Frontal cortex (tissue), 4 donors: Measurements from ENCODE around the gene DDX10. TPM values are rescaled to one million over a fixed set of nuclear protein-coding genes. Genes with fewer than 3 reads are reported as not detected.

Experiments used
- DNase-seq, 2 donors: peaks; one replicate each; pipeline ENCODE4 v3.0.0; 2012; ENCODE audit warnings: low spot score in 2 of 2
- FAIRE-seq: peaks from 2 replicates; lab custom pipeline; 2012; peaks lifted over from hg19 to GRCh38; lab: Jason Lieb, UNC
- total RNA-seq: library from RNA; depleted of rRNA; stranded (reverse); fragments of >200 nt; gene quantifications from one replicate; pipeline ENCODE4 v1.2.3, GENCODE V29; 2014
- donor health status: control.
- donor health status: control.
- donor health status: control.

The DDX10 gene
- total RNA-seq, 1 donor from 2014 or later: 31.4 TPM

GRCh38 chr11:108890482-108891105, 225.7 kb downstream of the DDX10 start:
- no peak for FAIRE-seq
- no peak for DNase-seq

DNA sequence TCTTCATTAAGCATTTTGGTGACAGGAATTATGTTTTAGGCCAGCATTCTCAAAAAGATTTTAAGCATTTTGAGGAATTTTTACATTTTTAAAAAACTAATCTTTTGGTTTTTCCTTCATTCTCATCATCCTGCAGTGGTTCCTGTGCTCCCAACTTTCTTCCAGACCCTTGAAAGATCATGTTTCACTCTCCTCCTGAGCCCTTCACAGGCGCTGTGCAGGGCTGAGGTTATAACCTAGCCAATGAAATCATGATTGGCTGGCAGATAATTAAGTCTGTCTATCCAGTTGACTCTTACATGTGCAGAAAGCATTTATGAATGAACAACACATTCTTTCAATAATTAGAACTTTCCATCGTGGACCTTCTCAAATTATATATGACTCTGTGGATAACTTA, 226.3 kb downstream of the DDX10 start:
- DNase-seq (no peak), FAIRE-seq (no peak)

GRCh38 chr11:108891909-108892511, 227.1 kb downstream of the DDX10 start:
- FAIRE-seq (no peak), DNase-seq (no peak)

DNA sequence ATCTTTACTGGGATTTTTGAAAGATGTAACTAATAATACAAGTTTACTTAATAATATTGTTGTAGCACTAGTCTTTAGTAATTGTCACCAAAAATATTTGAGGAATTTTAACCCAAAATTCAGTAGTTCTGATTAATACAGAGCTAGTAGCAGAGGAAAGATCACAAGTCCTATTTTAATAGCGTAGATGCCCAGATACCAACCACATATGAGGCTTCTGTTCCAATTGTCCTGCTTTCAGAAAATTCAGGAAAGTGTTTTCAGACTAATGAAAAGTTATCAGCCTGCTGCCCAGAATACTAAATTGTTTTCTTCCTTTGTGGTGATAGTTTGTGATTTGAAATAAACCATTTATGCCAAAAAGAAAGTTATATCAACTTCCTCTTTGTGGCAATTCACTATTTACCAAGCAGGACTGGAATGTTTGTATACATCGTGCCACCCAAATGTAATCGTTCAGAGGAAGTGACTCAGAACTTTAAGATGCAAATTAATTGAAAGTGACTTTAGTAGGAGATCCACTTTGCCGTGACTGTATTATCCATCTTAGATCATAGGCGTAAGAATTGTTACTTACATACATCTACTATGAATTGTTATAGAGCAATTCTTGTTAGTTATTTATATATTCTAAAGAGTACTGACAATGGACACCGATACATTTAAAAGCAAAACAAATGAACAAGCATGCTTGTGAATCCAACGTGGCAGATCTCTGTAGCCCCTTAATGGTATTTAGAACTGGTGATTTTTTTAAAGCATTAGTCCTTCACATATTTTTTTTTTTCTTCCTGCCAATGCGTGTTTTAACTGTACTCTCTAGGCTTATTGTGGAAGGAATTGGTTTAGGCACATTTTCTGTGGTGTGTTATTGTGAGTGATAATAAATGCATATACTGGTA, 231.0 kb downstream of the DDX10 start:
- DNase-seq (no peak), FAIRE-seq (no peak)

DNA sequence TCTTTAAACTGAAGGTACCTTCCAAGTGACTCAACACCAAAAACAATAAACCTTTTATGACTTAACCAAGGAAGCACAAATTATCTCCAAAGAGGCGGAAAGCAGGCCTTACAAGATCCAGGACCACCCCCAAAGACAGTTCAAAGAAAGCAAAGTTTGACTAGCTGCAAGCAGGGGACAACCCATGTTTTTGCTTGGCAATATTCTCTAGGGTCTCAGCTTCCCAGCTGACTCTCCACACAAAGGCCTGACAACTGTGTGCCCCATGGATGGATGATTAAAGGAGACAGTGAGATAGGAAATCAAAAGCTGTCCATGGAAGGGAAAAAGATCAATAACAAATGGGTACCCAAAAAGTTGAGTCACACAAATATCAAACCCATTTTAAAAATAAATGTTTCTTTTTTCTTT, 232.2 kb downstream of the DDX10 start:
- DNase-seq: no peak
- FAIRE-seq: no peak

DNA sequence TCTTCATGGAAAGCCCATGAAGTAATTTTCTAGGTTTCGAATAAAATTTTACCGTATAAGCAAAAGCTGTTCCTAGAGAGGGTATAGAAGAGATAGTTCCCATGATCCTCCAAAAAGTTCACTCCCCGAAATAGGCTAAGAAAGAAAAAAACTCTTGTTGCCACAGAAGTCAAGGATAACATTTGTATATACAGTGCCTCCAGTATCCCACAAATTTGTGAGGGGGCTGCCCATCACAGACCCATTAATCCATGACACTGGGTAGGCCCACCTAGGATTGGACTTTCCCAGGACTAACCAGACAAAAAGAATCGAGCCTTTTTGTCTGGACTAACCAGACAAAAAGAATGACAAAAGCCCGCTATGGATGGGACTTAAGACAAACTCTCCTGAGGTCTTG, 233.0 kb downstream of the DDX10 start:
- FAIRE-seq (no peak), DNase-seq (no peak)

DNA sequence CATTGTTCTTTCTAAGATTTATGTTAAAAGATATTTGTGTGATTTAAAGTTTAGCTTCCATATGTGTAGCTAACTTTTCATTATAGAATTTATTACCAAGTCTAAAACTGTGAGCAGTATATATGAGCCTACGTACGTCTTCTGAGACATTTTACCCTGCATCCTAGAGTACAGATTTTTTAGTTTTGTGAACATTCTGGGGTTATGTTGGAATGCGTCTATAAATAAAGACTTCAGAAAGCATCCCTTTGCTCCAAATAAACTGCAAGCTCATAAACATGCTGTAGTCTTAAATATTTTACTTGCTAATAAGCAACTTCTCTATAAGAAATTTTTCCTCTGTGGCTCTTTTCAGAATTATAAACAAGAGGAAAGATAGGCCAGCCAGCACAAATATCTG, 236.5 kb downstream of the DDX10 start:
- DNase-seq (no peak), FAIRE-seq (no peak)

- no peak for FAIRE-seq
- DNase-seq: no peak
Measured at GRCh38 chr11:108902027-108902469, 237.2 kb downstream of the DDX10 start.

DNA sequence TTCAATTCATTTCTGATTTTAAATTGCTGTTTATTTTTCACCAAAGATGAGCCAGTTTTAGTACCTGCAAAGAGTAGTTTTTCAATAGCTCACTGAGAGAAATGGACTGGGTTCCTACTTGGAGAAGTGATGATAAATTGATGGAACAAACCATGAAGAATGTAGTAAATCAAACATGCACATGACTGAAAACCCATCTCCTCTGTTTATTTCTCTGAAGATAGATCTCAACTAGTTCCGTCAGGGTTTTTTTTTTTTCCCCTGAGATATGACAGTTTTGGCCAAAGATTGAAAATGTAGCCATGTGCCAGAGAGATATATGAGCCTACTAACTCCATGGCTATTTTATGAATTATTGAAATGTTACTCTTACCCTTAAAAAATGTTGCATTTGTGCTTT, 239.6 kb downstream of the DDX10 start:
- DNase-seq: no peak
- no peak for FAIRE-seq

DNA sequence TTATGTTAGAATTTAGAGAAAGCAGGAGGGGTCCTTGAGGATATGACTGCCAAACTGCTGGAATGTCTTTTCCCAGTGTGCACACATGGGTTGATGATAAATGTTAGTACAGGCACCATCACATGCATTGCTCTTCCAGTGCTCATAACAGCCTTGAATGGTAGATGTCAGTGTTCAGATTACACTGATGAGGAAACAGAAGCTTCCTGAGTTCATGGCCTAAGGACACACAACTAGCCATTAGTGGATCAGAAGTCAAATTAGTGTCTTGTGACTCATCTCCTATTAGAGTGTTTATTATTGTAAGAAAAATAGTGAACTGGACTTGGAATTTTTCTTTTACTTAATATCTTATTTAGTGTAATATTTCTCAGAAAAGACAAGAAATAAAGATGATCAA, 241.5 kb downstream of the DDX10 start:
- DNase-seq (no peak), FAIRE-seq (no peak)

DNA sequence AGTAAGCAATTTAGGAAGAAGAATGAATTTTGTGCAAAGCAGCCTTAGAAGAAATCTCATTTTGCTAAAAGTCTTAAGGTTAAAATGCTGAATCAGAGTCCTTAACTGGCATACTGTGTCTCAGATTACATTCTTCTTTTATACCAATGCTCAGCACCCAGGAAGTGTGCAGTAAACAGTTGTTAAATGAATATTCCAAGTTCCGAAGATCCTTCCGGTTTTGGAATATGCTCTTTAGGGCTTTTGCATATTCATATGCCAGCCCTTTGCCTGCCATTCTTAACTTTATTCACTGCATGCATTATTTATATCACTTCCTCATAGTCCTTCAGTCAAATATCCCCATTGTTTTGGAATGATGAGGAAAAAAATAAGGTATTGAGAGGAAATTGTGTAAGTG, 242.0 kb downstream of the DDX10 start:
- no peak for FAIRE-seq
- no peak for DNase-seq

GRCh38 chr11:108909041-108909440, 244.2 kb downstream of the DDX10 start:
- FAIRE-seq (no peak), DNase-seq (no peak)

DNA sequence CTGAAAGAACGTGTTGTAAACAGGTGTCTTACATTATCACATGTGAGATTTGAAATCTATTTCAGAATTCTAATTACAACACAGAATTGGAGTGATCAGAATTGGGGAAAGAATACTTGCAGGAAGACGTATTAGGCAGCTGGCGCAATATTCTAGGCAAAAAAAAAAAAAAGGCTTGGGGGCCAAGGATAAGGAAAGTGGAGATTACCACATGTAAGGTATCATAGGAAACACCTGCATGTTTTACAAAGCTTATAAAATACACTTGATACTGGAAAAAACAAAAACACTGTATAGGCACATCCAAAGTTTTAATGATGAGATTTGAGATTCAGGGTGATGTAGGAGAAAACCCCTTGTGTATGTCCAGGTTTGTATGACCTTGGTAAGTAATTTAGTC, 245.1 kb downstream of the DDX10 start:
- DNase-seq (no peak), FAIRE-seq (no peak)

DNA sequence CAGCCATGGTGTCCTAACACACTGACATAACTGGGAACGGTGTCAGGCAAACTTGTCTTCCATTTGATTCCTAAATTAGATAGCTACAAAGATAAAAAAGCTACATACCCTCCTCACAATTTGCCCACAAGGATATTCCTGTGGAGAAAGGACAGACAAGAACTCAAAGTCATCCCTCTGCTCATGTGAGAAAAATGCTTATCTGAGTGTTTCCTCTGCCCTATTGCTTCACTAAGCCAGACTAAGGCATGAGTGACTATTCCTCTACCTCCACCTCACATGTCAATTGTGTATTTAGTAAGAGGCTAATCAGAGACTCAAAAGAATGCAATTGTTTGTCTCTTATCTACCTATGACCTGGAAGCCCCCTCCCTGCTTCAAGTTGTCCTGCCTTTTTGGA, 247.7 kb downstream of the DDX10 start:
- FAIRE-seq (no peak), DNase-seq (no peak)

DNA sequence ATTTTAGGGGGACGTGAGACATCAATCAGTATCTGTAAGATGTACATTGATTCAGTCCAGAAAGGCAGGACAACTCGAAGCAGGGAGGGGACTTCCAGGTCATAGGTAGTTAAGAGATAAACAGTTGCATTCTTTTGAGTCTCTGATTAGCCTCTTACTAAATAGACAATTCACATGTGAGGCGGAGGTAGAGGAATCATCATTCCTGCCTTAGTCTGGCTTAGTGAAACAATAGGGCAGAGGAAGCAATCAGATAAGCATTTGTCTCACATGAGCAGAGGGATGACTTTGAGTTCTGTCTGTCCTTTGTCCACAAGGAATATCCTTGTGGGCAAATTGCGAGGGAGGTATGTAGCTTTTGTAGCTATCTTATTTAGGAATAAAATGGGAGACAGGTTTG, 248.3 kb downstream of the DDX10 start:
- no peak for FAIRE-seq
- DNase-seq: no peak

DNA sequence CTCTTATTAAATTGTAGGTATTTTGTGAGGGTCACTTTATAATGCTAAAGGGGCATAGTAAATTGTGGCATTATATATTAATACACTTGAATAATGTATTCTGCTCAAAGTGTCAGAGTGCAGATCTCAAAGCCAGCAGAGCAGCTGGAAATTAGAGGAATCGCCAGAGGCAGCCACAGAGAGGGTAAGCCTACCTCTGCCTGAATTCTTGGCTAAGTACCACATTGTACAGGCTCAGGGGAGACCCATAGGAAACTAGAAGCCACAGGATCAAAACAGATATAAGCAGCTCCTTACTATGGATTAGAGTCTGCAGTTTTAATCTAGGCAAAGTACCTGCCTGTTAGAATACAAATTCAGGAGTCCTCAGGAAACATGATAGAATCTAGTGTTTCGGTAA, 249.3 kb downstream of the DDX10 start:
- no peak for DNase-seq
- FAIRE-seq: no peak

DNA sequence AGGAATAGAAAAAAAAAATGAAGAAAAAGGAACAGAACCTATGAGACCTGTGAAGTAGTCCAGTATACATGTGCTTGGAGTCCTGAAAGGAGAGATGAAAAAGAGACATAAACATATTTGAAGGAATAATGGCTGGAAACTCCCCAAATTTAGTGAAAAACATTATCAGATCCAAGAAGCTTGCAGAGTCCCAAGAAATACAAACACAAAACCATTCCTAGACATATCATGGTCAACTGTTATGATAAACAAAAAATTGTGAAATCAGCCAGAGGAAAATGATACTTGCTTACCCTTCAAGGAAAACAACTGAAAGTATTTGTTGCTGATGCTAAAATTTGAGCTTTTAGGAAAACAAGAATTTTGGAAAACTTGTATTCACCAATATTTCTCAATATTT, 250.1 kb downstream of the DDX10 start:
- FAIRE-seq (no peak), DNase-seq (no peak)

DNA sequence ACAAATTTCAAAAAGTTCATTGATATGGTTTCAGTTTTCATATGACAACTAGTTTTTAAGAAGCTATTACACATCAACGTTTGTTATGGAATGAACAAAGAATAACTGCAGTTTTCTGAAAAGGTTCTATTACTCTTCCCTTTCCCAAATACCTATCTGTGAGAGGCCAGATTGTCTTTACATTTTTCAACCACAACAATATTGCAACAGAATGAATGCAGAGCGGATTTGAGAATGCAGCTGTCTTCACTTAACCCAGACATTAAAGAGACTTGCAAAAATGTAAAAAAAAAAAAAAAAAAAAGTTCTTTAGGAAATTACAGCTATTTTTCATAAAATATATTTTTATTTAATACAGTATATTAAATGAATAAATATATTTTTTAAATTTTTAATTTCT, 250.8 kb downstream of the DDX10 start:
- DNase-seq (no peak), FAIRE-seq (peak; percentile 28)

DNA sequence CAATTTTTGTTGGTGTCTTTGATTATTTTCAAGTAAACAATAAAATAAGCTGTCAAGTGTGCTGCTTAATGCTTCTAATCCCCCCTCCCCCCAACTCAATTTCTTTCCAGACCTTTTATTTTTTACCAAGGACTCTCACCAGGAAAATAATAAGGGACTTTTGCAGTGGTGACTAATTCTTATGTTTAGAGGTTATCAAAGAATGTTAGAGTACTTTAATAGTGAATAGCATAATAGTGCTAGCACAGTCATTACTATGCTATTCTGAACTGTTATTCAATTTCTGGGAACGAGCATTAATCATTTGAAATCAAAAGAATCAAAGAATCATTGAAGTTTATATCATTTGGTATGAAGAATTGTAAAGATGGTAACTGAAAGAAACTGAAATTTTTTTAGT, 251.4 kb downstream of the DDX10 start:
- FAIRE-seq (no peak), DNase-seq (no peak)

DNA sequence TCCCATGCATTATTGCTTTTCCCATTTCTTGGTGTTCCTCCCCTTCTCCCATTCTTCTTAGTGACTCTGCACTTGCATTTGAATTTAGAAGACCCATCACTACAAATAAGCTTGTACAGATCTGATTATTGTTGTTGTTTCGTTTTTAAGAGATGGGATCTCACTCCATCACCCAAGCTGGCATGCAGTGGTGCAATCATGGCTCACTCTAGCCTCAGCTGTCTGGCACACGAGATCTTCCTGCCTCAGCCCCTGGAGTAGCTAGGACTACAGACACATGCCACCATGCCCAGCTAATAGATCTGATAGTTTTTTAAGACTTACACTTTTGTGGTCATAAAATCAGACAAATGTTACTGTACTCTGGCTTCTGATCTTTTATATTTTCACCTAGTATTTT, 252.1 kb downstream of the DDX10 start:
- DNase-seq (no peak), FAIRE-seq (no peak)

DNA sequence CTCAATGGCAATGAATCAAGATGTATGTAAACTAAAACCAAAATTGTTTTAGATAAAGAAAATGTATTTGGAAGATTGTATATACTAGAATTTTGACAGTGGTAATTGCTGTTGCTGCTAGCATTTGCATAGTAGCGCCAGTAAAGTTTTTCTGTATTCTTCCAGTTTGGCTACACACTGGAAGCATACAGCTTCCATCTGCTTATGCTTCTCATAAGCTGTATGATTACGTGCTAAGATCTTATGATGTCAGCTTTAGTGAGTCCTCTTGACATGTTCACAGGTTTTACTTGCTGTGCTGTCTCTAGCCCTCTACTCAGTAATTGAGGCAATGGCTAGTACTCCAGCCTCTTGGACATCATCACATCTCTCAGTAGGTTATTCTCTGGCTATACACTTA, 256.3 kb downstream of the DDX10 start:
- no peak for FAIRE-seq

More for the DNA sequence above, 256.3 kb downstream of the DDX10 start:
- DNase-seq: no peak
